K562 (cell line): ENCODE measurements around the gene NAA15. TPM values are rescaled to one million over a fixed set of nuclear protein-coding genes. Genes with fewer than 3 reads are reported as not detected.

ENCODE experiments used
- CC2D1A ChIP-seq: fragments of 450-650 bp; IDR thresholded peaks from 2 replicates; pipeline ENCODE4 v1.6.1; 2017; ENCODE audit warnings: mild to moderate bottlenecking
- GTF2B ChIP-seq: IDR thresholded peaks from 2 replicates; pipeline ENCODE4 v1.6.1; 2011; ENCODE audit not compliant: insufficient read length; ENCODE audit errors: extremely low read depth
- SIRT6 ChIP-seq: IDR thresholded peaks from one replicate; pipeline ENCODE4 v1.6.1; 2012; ENCODE audit warnings: low read depth, mild to moderate bottlenecking, control low read depth, inconsistent platforms, low read length, moderate library complexity
- ZNF311 ChIP-seq: fragments of 250-450 bp; sonication (Bioruptor Pico); IDR thresholded peaks from 2 replicates; pipeline ENCODE4 v1.4.0; 2020; ENCODE audit warnings: mild to moderate bottlenecking, moderate library complexity
- polyA plus RNA-seq, 8 experiments: library from polyadenylated mRNA; depleted of rRNA in 4 of 8; stranded (reverse) in 5 of 8; unstranded in 3 of 8; fragments of >200 nt; fragmentation: Nextera tagmentation in 2 of 8; fragmentation: Illumina TruSeq in 1 of 8; extraction: Ambion mirVana in 2 of 8; extraction: Trizol in 1 of 8; gene quantifications; 2 replicates each; pipeline versions ENCODE4 v1.2.1 to v1.2.3, GENCODE V29; 2011 to 2014; ENCODE audit warnings: inconsistent platforms in 1 of 8, missing spikeins in 1 of 8
- small RNA-seq: library from RNA; depleted of rRNA; stranded (forward); fragments of <200 nt; gene quantifications from one replicate; pipeline ENCODE3, GENCODE V24; 2014
- total RNA-seq, 7 experiments: library from RNA; depleted of rRNA in 6 of 7; stranded (reverse); fragments of >200 nt in 6 of 7; fragmentation: Illumina TruSeq in 2 of 7; extraction: Trizol in 2 of 7; gene quantifications; 2 replicates each; pipeline versions ENCODE4 v1.2.1 to v1.2.3, GENCODE V29; 2011 to 2021; ENCODE audit warnings: low replicate concordance in 1 of 7
- TF ChIP-seq, protein P1 (sequence below): fragments of 450-650 bp; formaldehyde crosslinking; IDR thresholded peaks from 2 replicates; pipeline ENCODE4 v1.4.0; 2020; ENCODE audit warnings: mild to moderate bottlenecking, moderate library complexity

The NAA15 gene
- total and polyA plus RNA-seq, 9 of the 15 experiments (the other 6 are each of a cell fraction or from before 2014, with no cell fraction given), result 37.8 to 117 (median 63.2) TPM

DNA sequence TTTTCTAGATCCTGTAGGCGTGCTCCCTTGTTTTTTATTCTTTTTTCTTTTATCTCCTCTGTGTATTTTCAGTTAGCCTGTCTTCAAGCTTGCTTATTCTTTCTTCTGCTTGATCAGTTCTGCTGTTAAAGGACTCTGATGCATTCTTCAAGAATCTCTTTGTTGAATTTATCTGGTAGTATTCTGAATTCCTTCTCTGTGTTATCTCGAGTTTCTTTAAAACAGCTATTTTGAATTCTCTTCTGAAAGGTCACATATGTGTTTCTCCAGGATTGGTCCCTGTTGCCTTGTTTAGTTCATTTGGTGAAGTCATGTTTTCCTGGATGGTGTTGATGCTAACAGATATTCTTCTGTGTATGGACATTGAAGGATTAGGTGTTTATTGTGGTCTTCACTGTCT is 167.9 kb downstream of the NAA15 start (continued):
- TF ChIP-seq, protein P1, sequence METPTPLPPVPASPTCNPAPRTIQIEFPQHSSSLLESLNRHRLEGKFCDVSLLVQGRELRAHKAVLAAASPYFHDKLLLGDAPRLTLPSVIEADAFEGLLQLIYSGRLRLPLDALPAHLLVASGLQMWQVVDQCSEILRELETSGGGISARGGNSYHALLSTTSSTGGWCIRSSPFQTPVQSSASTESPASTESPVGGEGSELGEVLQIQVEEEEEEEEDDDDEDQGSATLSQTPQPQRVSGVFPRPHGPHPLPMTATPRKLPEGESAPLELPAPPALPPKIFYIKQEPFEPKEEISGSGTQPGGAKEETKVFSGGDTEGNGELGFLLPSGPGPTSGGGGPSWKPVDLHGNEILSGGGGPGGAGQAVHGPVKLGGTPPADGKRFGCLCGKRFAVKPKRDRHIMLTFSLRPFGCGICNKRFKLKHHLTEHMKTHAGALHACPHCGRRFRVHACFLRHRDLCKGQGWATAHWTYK (CRISPR knock-in tag), result no peak
- no peak for TF ChIP-seq CC2D1A
- no peak for TF ChIP-seq SIRT6
- TF ChIP-seq ZNF311, result no peak
- TF ChIP-seq GTF2B, result no peak

Small RNAs within 50 kb of the gene (small RNA-seq; reads per million reads assigned to genes)
- gene RF01225, result not detected
- gene RNU6-1074P, result not detected
- gene RNU6-1214P, result not detected

Other genes with a start within 250 kb of the NAA15 start
- gene ELF2, start 124.3 kb upstream of the NAA15 start, total RNA-seq (2014; rRNA removed), result 29.7 TPM in 2 replicates
- gene ELF2, start 124.3 kb upstream of the NAA15 start, total RNA-seq (2014; rRNA removed; fragmentation: Illumina TruSeq; extraction: Trizol), result 58.7 and 71.2 TPM in 2 replicates
- 47.5 and 51.3 TPM in 2 replicates for gene ELF2, start 124.3 kb upstream of the NAA15 start, total RNA-seq (2015; rRNA removed; fragmentation: Illumina TruSeq; extraction: Trizol)
- gene ELF2, start 124.3 kb upstream of the NAA15 start, total RNA-seq (2021), result 43.4 and 43.5 TPM in 2 replicates
- gene ELF2, start 124.3 kb upstream of the NAA15 start, polyA plus RNA-seq (2011; rRNA removed), result 48.7 and 54.3 TPM in 2 replicates
- gene ELF2, start 124.3 kb upstream of the NAA15 start, polyA plus RNA-seq (2014; fragmentation: Illumina TruSeq; extraction: Trizol), result 37.9 and 41.6 TPM in 2 replicates
- gene ELF2, start 124.3 kb upstream of the NAA15 start, polyA plus RNA-seq (2014; fragmentation: Nextera tagmentation; extraction: Ambion mirVana), result 10 to 100 TPM in 1 of 2 experiments, 1 to 10 TPM in 1; 9.4 to 18.0 TPM
- gene ELF2, start 124.3 kb upstream of the NAA15 start, polyA plus RNA-seq (2014; rRNA removed), result 29.1 and 30.3 TPM in 2 replicates
- gene MGARP, start 21.3 kb upstream of the NAA15 start, total RNA-seq (2014; rRNA removed), result not detected in 2 replicates
- gene MGARP, start 21.3 kb upstream of the NAA15 start, total RNA-seq (2014; rRNA removed; fragmentation: Illumina TruSeq; extraction: Trizol), result 0.11 and 0.16 TPM in 2 replicates
- gene MGARP, start 21.3 kb upstream of the NAA15 start, total RNA-seq (2015; rRNA removed; fragmentation: Illumina TruSeq; extraction: Trizol), result 0.15 TPM in 1 of 2 replicates, not detected in the other
- 0.31 and 0.35 TPM in 2 replicates for gene MGARP, start 21.3 kb upstream of the NAA15 start, total RNA-seq (2021)
- gene MGARP, start 21.3 kb upstream of the NAA15 start, polyA plus RNA-seq (2011; rRNA removed), result 0.11 and 0.14 TPM in 2 replicates
- gene MGARP, start 21.3 kb upstream of the NAA15 start, polyA plus RNA-seq (2014; fragmentation: Illumina TruSeq; extraction: Trizol), result 0.11 TPM in 1 of 2 replicates, not detected in the other
- gene MGARP, start 21.3 kb upstream of the NAA15 start, polyA plus RNA-seq (2014; fragmentation: Nextera tagmentation; extraction: Ambion mirVana), result under 1 TPM; 0.23 to 0.45 TPM
- not detected in 2 replicates for gene MGARP, start 21.3 kb upstream of the NAA15 start, polyA plus RNA-seq (2014; rRNA removed)
- gene NDUFC1, start 972 bp downstream of the NAA15 start, total RNA-seq (2014; rRNA removed), result 82.2 and 120 TPM in 2 replicates
- gene NDUFC1, start 972 bp downstream of the NAA15 start, total RNA-seq (2014; rRNA removed; fragmentation: Illumina TruSeq; extraction: Trizol), result 89.2 and 89.5 TPM in 2 replicates
- gene NDUFC1, start 972 bp downstream of the NAA15 start, total RNA-seq (2015; rRNA removed; fragmentation: Illumina TruSeq; extraction: Trizol), result 141 and 142 TPM in 2 replicates
- gene NDUFC1, start 972 bp downstream of the NAA15 start, total RNA-seq (2021), result 88.8 and 95.4 TPM in 2 replicates
- gene NDUFC1, start 972 bp downstream of the NAA15 start, polyA plus RNA-seq (2011; rRNA removed), result 55.8 and 58.9 TPM in 2 replicates
- gene NDUFC1, start 972 bp downstream of the NAA15 start, polyA plus RNA-seq (2014; fragmentation: Illumina TruSeq; extraction: Trizol), result 62.2 and 119 TPM in 2 replicates
- 100 to 1,000 TPM; 350 to 378 TPM for gene NDUFC1, start 972 bp downstream of the NAA15 start, polyA plus RNA-seq (2014; fragmentation: Nextera tagmentation; extraction: Ambion mirVana)
- gene NDUFC1, start 972 bp downstream of the NAA15 start, polyA plus RNA-seq (2014; rRNA removed), result 170 and 180 TPM in 2 replicates
- gene RAB33B, start 152.6 kb downstream of the NAA15 start, total RNA-seq (2014; rRNA removed), result 2.3 and 3.0 TPM in 2 replicates
- 3.7 and 3.9 TPM in 2 replicates for gene RAB33B, start 152.6 kb downstream of the NAA15 start, total RNA-seq (2014; rRNA removed; fragmentation: Illumina TruSeq; extraction: Trizol)
- 2.6 and 3.5 TPM in 2 replicates for gene RAB33B, start 152.6 kb downstream of the NAA15 start, total RNA-seq (2015; rRNA removed; fragmentation: Illumina TruSeq; extraction: Trizol)
- gene RAB33B, start 152.6 kb downstream of the NAA15 start, total RNA-seq (2021), result 2.6 and 2.7 TPM in 2 replicates
- 3.7 and 4.0 TPM in 2 replicates for gene RAB33B, start 152.6 kb downstream of the NAA15 start, polyA plus RNA-seq (2011; rRNA removed)
- 2.6 and 3.5 TPM in 2 replicates for gene RAB33B, start 152.6 kb downstream of the NAA15 start, polyA plus RNA-seq (2014; fragmentation: Illumina TruSeq; extraction: Trizol)
- gene RAB33B, start 152.6 kb downstream of the NAA15 start, polyA plus RNA-seq (2014; fragmentation: Nextera tagmentation; extraction: Ambion mirVana), result 1 to 10 TPM; 1.8 to 3.3 TPM
- gene RAB33B, start 152.6 kb downstream of the NAA15 start, polyA plus RNA-seq (2014; rRNA removed), result 1.7 and 2.6 TPM in 2 replicates